H1 (cell line): Measurements from ENCODE around the gene PROX2. TPM values are rescaled to one million over a fixed set of nuclear protein-coding genes. Genes with fewer than 3 reads are reported as not detected.

Source experiments
- CBX5 ChIP-seq: fragments of 300-800, 300-1000 bp; sonication (generic); IDR thresholded peaks from 2 replicates; pipeline ENCODE4 v1.7.1; 2016; ENCODE audit warnings: antibody characterized with exemption, low read length, low read depth
- EZH2 ChIP-seq: fragments of 200-600 bp; sonication (generic); IDR thresholded peaks from 2 replicates; pipeline ENCODE4 v1.7.1; 2012; ENCODE audit warnings: low read depth, mild to moderate bottlenecking, moderate library complexity, low read length, inconsistent platforms; ENCODE audit not compliant: severe bottlenecking
- RAD21 ChIP-seq, 2 experiments: IDR thresholded peaks in 1 of 2; conservative IDR thresholded peaks in 1 of 2; 2 replicates each; pipeline ENCODE4 v1.6.1; 2011; ENCODE audit warnings: low read depth in 2 of 2, low read length in 2 of 2, improper control_type of control experiment in 1 of 2, inconsistent platforms in 1 of 2, mild to moderate bottlenecking in 1 of 2, moderate library complexity in 1 of 2
- SP1 ChIP-seq: IDR thresholded peaks from 2 replicates; pipeline ENCODE4 v1.6.1; 2011; ENCODE audit warnings: low read depth, low read length
- TCF12 ChIP-seq: IDR thresholded peaks from 2 replicates; pipeline ENCODE4 v1.6.1; 2011; ENCODE audit warnings: low read depth, mild to moderate bottlenecking, low read length
- ZNF274 ChIP-seq: IDR thresholded peaks from 2 replicates; pipeline ENCODE4 v1.7.0; 2012; ENCODE audit warnings: low read length, borderline replicate concordance; ENCODE audit errors: extremely low read depth
- polyA plus RNA-seq, 7 experiments: library from polyadenylated mRNA; depleted of rRNA in 3 of 7; stranded (reverse) in 5 of 7; unstranded in 2 of 7; fragments of >200 nt in 5 of 7; fragments of 200-250 nt in 2 of 7; gene quantifications; 1 replicate in 5 of 7; 2 replicates in 1 of 7; 4 replicates in 1 of 7; pipeline versions ENCODE4 v1.2.1 to v1.2.3, GENCODE V29; 2011 to 2013; ENCODE audit warnings: missing spikeins in 2 of 7, mixed read lengths in 2 of 7
- total RNA-seq: library from RNA; stranded (reverse); fragmentation: NEBNext Ultra II Directional; extraction: Animal tissue kit (Norgen Biotek cat#: 25700); gene quantifications from 2 replicates; pipeline ENCODE4 v1.2.1, GENCODE V29; 2021
- TF ChIP-seq, protein P1 (sequence below): fragments of 300-600 bp; sonication (generic); IDR thresholded peaks from 2 replicates; pipeline ENCODE4 v1.7.1; 2012; ENCODE audit warnings: low read length, moderate library complexity, mild to moderate bottlenecking, inconsistent platforms; ENCODE audit not compliant: insufficient replicate concordance

The PROX2 gene
- total and polyA plus RNA-seq, 2 of the 8 experiments (the other 6 are each of a cell fraction or from before 2014, with no cell fraction given): 0.03 TPM; not detected in 1

DNA sequence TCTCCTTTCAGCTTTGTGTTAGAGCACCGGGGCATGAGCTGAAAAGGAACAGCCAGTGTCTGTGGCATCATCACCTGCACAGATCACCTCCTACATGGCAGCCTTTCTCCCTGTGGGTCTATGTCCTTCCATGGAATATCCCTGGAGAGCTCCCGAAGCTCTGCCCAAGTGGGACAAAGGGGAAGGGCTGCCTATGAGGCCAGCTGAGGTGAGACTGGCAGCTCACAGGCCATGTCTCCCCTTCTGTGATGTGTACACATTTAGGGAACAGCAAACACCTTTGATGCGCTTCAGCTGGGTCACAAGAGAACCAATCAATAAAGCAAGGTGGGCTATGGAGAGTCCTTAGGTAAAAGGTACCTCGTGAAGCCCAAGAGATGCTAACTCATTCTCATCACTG lies 4.1 kb downstream of the PROX2 start (continued):
- TF ChIP-seq, protein P1, sequence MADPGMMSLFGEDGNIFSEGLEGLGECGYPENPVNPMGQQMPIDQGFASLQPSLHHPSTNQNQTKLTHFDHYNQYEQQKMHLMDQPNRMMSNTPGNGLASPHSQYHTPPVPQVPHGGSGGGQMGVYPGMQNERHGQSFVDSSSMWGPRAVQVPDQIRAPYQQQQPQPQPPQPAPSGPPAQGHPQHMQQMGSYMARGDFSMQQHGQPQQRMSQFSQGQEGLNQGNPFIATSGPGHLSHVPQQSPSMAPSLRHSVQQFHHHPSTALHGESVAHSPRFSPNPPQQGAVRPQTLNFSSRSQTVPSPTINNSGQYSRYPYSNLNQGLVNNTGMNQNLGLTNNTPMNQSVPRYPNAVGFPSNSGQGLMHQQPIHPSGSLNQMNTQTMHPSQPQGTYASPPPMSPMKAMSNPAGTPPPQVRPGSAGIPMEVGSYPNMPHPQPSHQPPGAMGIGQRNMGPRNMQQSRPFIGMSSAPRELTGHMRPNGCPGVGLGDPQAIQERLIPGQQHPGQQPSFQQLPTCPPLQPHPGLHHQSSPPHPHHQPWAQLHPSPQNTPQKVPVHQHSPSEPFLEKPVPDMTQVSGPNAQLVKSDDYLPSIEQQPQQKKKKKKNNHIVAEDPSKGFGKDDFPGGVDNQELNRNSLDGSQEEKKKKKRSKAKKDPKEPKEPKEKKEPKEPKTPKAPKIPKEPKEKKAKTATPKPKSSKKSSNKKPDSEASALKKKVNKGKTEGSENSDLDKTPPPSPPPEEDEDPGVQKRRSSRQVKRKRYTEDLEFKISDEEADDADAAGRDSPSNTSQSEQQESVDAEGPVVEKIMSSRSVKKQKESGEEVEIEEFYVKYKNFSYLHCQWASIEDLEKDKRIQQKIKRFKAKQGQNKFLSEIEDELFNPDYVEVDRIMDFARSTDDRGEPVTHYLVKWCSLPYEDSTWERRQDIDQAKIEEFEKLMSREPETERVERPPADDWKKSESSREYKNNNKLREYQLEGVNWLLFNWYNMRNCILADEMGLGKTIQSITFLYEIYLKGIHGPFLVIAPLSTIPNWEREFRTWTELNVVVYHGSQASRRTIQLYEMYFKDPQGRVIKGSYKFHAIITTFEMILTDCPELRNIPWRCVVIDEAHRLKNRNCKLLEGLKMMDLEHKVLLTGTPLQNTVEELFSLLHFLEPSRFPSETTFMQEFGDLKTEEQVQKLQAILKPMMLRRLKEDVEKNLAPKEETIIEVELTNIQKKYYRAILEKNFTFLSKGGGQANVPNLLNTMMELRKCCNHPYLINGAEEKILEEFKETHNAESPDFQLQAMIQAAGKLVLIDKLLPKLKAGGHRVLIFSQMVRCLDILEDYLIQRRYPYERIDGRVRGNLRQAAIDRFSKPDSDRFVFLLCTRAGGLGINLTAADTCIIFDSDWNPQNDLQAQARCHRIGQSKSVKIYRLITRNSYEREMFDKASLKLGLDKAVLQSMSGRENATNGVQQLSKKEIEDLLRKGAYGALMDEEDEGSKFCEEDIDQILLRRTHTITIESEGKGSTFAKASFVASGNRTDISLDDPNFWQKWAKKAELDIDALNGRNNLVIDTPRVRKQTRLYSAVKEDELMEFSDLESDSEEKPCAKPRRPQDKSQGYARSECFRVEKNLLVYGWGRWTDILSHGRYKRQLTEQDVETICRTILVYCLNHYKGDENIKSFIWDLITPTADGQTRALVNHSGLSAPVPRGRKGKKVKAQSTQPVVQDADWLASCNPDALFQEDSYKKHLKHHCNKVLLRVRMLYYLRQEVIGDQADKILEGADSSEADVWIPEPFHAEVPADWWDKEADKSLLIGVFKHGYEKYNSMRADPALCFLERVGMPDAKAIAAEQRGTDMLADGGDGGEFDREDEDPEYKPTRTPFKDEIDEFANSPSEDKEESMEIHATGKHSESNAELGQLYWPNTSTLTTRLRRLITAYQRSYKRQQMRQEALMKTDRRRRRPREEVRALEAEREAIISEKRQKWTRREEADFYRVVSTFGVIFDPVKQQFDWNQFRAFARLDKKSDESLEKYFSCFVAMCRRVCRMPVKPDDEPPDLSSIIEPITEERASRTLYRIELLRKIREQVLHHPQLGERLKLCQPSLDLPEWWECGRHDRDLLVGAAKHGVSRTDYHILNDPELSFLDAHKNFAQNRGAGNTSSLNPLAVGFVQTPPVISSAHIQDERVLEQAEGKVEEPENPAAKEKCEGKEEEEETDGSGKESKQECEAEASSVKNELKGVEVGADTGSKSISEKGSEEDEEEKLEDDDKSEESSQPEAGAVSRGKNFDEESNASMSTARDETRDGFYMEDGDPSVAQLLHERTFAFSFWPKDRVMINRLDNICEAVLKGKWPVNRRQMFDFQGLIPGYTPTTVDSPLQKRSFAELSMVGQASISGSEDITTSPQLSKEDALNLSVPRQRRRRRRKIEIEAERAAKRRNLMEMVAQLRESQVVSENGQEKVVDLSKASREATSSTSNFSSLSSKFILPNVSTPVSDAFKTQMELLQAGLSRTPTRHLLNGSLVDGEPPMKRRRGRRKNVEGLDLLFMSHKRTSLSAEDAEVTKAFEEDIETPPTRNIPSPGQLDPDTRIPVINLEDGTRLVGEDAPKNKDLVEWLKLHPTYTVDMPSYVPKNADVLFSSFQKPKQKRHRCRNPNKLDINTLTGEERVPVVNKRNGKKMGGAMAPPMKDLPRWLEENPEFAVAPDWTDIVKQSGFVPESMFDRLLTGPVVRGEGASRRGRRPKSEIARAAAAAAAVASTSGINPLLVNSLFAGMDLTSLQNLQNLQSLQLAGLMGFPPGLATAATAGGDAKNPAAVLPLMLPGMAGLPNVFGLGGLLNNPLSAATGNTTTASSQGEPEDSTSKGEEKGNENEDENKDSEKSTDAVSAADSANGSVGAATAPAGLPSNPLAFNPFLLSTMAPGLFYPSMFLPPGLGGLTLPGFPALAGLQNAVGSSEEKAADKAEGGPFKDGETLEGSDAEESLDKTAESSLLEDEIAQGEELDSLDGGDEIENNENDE: no peak
- TF ChIP-seq CBX5 (no peak), ZNF274 (no peak), RAD21 (IDR thresholded peaks at IDR 0.05 in 1 of 2, conservative IDR thresholded peaks at IDR 0.05 in 1 of 2; ENCODE audit: low read depth in 2 of 2, low read length in 2 of 2) (no peak), EZH2 (no peak), TCF12 (no peak), SP1 (no peak)
